ENCODE data around the gene PDPN. TPM values are rescaled to one million over a fixed set of nuclear protein-coding genes. Genes with fewer than 3 reads are reported as not detected.

PDPN gene
- total and polyA plus RNA-seq, 2 donors from 2014 or later = 4.6 to 7.4 TPM

GRCh38 chr1:13595411-13595810 lies 11.8 kb downstream of the PDPN start:
- H3K27me3 ChIP-seq (ENCODE audit: control insufficient read depth, insufficient read depth, low read length) = no peaks in the 10 kb centered on the region
- no peaks in the 10 kb centered on the region for H3K36me3 ChIP-seq (ENCODE audit: control insufficient read depth in 2 of 3, insufficient read depth in 3 of 3, low read length in 3 of 3)
- no peaks in the 10 kb centered on the region for H3K4me1 ChIP-seq (ENCODE audit: control insufficient read depth in 2 of 3, insufficient read depth in 2 of 3, low read depth in 1 of 3, low read length in 3 of 3)
- TF ChIP-seq CTCF (IDR thresholded peaks at IDR 0.05; ENCODE audit: borderline replicate concordance, extremely low read depth, insufficient read depth) = no peak
- no peak overlapping the region for H3K27ac ChIP-seq (ENCODE audit: low read depth in 2 of 2, low read length in 2 of 2)
- DNase-seq (no peak), FAIRE-seq (no peak)
- no peak overlapping the region for H3K4me3 ChIP-seq (ENCODE audit: low read length in 3 of 3)
- intact Hi-C loops (cut with DNase I) = no loop called here
- no peak overlapping the region for H3K9ac ChIP-seq (ENCODE audit: low read length in 3 of 3)
- no peaks in the 10 kb centered on the region for H3K9me3 ChIP-seq (ENCODE audit: control insufficient read depth in 2 of 3, insufficient read depth in 1 of 3, low read length in 3 of 3)

GRCh38 chr1:13597166-13597565 lies 13.5 kb downstream of the PDPN start:
- intact Hi-C loops (cut with DNase I) = no loop called here
- no peaks in the 10 kb centered on the region for H3K4me1 ChIP-seq (ENCODE audit: control insufficient read depth in 2 of 3, insufficient read depth in 2 of 3, low read depth in 1 of 3, low read length in 3 of 3)
- no peak for FAIRE-seq
- H3K27ac ChIP-seq (ENCODE audit: low read depth in 2 of 2, low read length in 2 of 2) = no peak overlapping the region
- H3K9me3 ChIP-seq (ENCODE audit: control insufficient read depth in 2 of 3, insufficient read depth in 1 of 3, low read length in 3 of 3) = no peaks in the 10 kb centered on the region
- TF ChIP-seq CTCF (IDR thresholded peaks at IDR 0.05; ENCODE audit: borderline replicate concordance, extremely low read depth, insufficient read depth) = no peak
- no peak overlapping the region for H3K9ac ChIP-seq (ENCODE audit: low read length in 3 of 3)
- no peak overlapping the region for H3K4me3 ChIP-seq (ENCODE audit: low read length in 3 of 3)
- H3K27me3 ChIP-seq (ENCODE audit: control insufficient read depth, insufficient read depth, low read length) = no peaks in the 10 kb centered on the region
- no peaks in the 10 kb centered on the region for H3K36me3 ChIP-seq (ENCODE audit: control insufficient read depth in 2 of 3, insufficient read depth in 3 of 3, low read length in 3 of 3)
- DNase-seq = no peak

- TF ChIP-seq CTCF (IDR thresholded peaks at IDR 0.05; ENCODE audit: borderline replicate concordance, extremely low read depth, insufficient read depth) = no peak
- no peaks in the 10 kb centered on the region for H3K9me3 ChIP-seq (ENCODE audit: control insufficient read depth in 2 of 3, insufficient read depth in 1 of 3, low read length in 3 of 3)
- H3K4me3 ChIP-seq (ENCODE audit: low read length in 3 of 3) = no peak overlapping the region
- intact Hi-C loops (cut with DNase I) = no loop called here
- no peaks in the 10 kb centered on the region for H3K36me3 ChIP-seq (ENCODE audit: control insufficient read depth in 2 of 3, insufficient read depth in 3 of 3, low read length in 3 of 3)
- no peaks in the 10 kb centered on the region for H3K4me1 ChIP-seq (ENCODE audit: control insufficient read depth in 2 of 3, insufficient read depth in 2 of 3, low read depth in 1 of 3, low read length in 3 of 3)
- no peak overlapping the region for H3K27ac ChIP-seq (ENCODE audit: low read depth in 2 of 2, low read length in 2 of 2)
- H3K27me3 ChIP-seq (ENCODE audit: control insufficient read depth, insufficient read depth, low read length) = no peaks in the 10 kb centered on the region
- no peak for FAIRE-seq
- H3K9ac ChIP-seq (ENCODE audit: low read length in 3 of 3) = no peak overlapping the region
- DNase-seq = peak in 1 of 5 donors; percentile 32
These were observed 17.3 kb downstream of the PDPN start for GRCh38 chr1:13600762-13601453.

GRCh38 chr1:13604176-13604575 lies 20.5 kb downstream of the PDPN start:
- H3K9me3 ChIP-seq (ENCODE audit: control insufficient read depth in 2 of 3, insufficient read depth in 1 of 3, low read length in 3 of 3) = no peaks in the 10 kb centered on the region
- no peak for TF ChIP-seq CTCF (IDR thresholded peaks at IDR 0.05; ENCODE audit: borderline replicate concordance, extremely low read depth, insufficient read depth)
- no peaks in the 10 kb centered on the region for H3K4me1 ChIP-seq (ENCODE audit: control insufficient read depth in 2 of 3, insufficient read depth in 2 of 3, low read depth in 1 of 3, low read length in 3 of 3)
- intact Hi-C loops (cut with DNase I) = no loop called here
- no peak overlapping the region for H3K4me3 ChIP-seq (ENCODE audit: low read length in 3 of 3)
- FAIRE-seq (no peak), DNase-seq (no peak)
- H3K9ac ChIP-seq (ENCODE audit: low read length in 3 of 3) = no peak overlapping the region
- no peaks in the 10 kb centered on the region for H3K36me3 ChIP-seq (ENCODE audit: control insufficient read depth in 2 of 3, insufficient read depth in 3 of 3, low read length in 3 of 3)
- no peaks in the 10 kb centered on the region for H3K27me3 ChIP-seq (ENCODE audit: control insufficient read depth, insufficient read depth, low read length)
- H3K27ac ChIP-seq (ENCODE audit: low read depth in 2 of 2, low read length in 2 of 2) = no peak overlapping the region

All from kidney (tissue), 14 donors.